HG02943 (cell line): ENCODE results near the gene LPIN3.
A peak's percentile ranks its signal among the peaks of the same experiment; 100 is the strongest.
"Not testable (repeated sequence)": the region's sequence is repeated elsewhere in the genome, so short reads cannot be mapped to it uniquely, and the experiment has no call there.

Experiments
- ATAC-seq: cut with Tn5 transposase; IDR thresholded peaks from one replicate; pipeline ENCODE4 v1.9.1; 2021; ENCODE audit warnings: mild to moderate bottlenecking, low read depth, moderate library complexity; ENCODE audit not compliant: unreplicated experiment

Gene LPIN3

DNA sequence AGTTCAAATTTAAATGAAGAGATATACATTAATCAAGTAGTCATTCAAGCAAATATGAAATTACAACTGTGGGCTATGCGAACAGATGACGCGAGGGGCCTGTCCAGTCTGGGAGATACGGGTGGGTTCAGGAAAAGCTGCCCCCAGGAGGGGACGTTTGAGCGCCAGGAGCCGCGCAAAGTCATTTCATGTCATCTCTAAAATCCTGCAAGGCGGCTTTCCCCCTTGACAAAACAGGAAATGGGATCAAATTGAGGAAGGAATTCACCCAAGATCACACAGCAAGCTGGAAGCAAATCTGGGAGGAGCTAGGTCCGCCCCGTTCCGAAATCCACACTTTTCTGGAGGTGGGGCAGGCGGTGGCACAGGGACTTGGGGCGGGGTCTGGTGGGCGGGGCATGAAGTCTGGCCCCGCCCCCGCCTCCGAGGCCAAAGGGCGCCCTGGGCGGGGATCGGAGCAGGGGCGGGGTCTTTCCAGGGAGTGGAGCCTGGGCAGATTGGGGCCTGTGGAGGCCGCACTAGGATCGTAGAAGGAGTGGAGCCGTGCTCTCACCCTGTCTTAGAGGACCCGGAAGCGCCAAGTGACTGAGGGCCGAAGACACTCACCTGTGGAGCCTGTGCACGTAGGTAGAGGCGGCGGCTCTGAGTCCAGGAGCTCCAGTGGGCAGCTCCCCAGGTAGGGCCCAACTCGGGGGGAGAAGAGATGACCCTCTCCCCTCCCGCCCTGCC, at the start of gene LPIN3:
Gene LPIN3 (plus strand): TSS at position 495 of the 729 bp plus-strand sequence. CDS start 4,983 bp downstream, outside the sequence.
- ATAC-seq: no peak

DNA sequence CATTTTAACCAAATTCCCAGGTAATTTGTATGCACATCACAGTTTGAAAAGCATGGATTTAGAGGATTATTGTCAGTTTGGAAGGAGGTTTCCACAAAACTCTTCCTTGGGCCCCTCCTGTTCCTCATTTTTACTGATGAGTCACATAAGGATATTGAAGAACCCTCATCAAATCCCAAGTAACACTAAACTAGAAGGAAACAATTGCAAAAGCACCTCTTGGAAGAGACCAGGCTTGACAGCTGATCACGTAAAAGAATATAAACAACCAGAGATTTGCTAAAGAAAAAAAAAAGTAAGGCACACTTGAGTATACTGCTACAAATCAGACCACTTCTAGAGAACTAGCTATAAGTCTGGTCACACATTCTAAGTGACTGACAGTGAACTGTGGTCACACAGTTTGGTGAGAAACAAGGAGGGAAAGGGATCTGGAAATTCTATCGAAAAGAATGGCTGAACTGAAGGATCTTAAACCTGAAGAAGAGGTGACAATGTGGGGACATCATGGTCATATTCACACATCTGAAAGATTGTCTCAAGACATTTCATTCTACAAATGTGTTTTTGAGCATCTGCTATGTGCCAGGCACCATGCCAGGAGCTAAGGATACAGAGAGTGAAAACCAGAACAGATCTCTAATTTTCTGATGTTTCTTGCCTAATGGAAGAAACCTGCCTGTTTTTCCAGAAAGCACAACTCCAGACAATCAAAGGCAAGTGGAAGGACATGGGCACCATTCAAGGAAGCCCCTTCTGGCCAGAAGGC, 47.2 kb upstream of the LPIN3 start:
- no peak for ATAC-seq

GRCh38 chr20:41299899-41300298, 40.7 kb upstream of the LPIN3 start:
- ATAC-seq: no peak

DNA sequence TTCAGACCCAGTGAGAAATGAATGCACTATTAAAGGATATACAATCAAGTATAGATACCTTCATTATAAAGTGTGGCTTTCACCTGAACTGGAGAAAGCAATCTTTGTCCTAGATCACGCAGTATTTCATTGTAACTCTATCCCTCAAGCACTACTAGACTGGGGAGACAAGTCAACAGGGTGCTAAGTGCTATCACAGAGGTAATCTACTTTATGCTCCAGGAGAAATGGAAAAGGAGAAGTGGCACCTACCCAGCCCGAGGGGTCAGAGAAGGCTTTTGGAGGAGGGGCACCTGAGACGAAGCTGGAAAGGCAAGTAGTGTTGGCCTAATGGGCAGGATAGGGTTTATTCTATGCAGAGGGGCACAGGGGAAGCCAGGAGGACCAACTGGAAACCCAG, 40.2 kb upstream of the LPIN3 start:
- ATAC-seq: no peak

GRCh38 chr20:41300886-41301285, 39.7 kb upstream of the LPIN3 start:
- no peak for ATAC-seq

DNA sequence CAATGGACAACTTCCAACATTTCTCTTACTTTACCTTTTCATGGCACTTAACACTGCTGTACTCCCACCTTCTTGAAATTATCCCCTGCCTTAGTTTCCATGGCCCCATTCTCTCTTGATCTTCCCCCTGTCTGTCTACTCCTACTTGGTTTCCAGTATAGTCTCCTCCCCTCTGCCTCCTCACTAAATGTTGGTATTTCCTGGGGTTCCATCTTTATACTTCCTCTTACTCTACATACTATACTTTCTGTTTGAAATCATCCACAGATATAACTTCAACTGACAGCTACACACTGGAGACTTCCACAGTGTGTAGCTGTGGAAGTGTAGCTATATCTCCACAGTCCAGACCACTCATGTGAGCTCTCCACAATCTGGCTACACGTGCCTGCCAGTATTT, 36.6 kb upstream of the LPIN3 start:
- no peak for ATAC-seq

GRCh38 chr20:41304424-41305079, 36.1 kb upstream of the LPIN3 start:
- ATAC-seq: no peak

DNA sequence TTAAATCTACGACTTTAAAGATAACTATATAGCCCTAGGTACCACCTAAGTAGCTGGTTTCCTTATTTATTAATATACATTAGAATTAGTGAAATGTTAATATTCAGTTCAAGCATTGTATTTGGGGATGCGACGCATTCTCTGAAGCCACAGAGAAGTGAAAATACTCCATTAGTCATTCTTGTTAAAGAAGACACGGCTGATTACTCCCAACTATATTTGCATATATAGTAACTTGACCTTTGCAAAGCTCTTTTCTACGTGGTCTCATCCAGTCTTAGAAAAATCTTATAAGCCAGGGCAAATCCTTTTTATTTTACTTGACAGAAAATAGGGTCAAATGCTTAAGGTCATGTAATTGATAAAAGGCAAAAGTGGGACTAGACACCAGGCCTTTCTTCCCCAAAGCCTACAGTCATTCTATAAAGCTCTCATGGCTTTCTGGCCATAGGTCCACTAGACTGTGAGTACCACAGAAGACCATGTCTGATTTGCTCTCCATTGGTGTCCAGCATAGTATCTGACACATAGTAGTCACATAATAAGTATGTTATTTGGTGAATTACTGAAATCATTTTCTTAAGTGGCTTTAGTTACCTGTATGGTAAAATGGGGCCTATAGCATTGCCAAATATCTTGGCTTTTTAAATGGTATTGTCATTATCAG, 34.4 kb upstream of the LPIN3 start:
- ATAC-seq: peak; percentile 92

- ATAC-seq: no peak
Measured at GRCh38 chr20:41307021-41307420, 33.6 kb upstream of the LPIN3 start.

- no peak for ATAC-seq
Measured at GRCh38 chr20:41308290-41308711, 32.3 kb upstream of the LPIN3 start.

- ATAC-seq: no peak
Measured at GRCh38 chr20:41308726-41309413, 31.8 kb upstream of the LPIN3 start.

GRCh38 chr20:41309817-41310216, 30.8 kb upstream of the LPIN3 start:
- no peak for ATAC-seq

GRCh38 chr20:41312009-41312408, 28.6 kb upstream of the LPIN3 start:
- not testable (repeated sequence) for ATAC-seq

GRCh38 chr20:41314386-41314785, 26.2 kb upstream of the LPIN3 start:
- ATAC-seq: no peak

DNA sequence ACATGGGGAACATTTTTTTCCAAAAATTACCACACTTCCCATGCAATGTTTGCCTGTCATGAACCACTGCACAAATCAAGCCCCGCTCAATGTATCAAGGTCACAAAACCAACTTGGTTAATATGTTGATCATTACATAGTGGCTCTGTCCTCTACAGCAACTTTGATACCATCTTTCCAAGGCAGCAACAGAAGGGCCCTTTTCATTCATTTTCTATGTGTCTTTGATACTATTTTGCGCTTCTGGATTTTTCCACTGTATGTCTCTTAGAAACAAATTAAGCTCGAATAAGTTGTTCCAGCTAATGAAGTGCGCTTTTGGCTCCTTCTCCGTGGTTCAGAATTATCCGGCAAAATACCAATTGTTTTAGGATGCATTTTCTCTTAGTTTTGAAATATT, 24.6 kb upstream of the LPIN3 start:
- ATAC-seq: no peak

DNA sequence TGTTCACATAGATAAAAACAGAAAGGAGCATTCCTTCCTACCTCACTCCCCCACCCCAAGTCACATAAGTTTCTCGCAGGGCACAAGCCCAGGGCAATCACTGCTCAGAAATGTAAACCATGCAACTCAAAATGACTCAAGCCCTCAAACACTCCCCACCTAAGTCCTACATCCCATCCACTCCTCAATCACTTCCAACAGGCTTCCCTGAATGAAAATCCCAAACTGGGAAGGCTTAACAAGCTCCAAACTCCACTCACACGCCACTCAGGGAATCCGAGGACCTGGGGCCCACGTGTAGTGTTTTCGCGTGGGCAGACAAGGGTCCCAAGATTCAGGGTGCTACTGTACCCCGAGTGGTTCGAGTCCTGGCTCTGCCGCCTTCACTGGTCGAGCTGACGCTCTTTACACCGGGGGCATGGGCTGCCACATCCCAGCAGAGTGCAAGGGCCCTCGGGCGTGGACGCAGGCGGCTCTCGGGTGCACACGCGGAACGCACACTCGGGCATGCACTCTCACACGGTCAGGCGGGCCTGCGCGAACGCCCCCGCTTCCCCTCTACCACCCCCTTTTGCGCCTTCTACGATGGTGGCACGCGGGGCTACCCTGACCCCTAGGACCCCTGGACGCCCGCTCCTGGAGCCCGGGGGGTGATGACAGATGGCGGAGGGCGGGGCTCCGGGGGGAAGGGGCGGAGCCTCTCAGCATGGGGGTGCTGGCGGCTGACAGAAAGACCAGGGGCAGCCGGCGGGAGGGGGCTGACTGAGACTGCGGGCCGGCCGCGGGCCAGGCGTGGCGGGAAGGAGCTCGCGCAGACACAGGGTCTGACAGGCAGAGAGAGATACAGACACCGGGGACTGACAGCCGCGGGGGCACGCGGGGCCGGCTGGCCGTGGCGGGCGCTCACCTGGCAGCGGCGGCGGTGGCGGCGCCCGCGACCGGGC, 23.7 kb upstream of the LPIN3 start:
- ATAC-seq: peak; percentile 68

- ATAC-seq: peak; percentile 92
Measured at GRCh38 chr20:41317546-41318270, 22.9 kb upstream of the LPIN3 start, which contains the start of gene ZHX3. ZHX3 (minus strand) TSS chr20:41317731; CDS start chr20:41204916, 112,815 bp downstream.

- no peak for ATAC-seq
Measured at GRCh38 chr20:41318271-41318649, 22.4 kb upstream of the LPIN3 start.
